SH-SY5Y (cell line): ENCODE results near the gene ADAM12.

ENCODE experiments used
- GATA2 ChIP-seq: IDR thresholded peaks from 2 replicates; pipeline ENCODE4 v1.6.1; 2011; ENCODE audit warnings: mild to moderate bottlenecking, low read depth, low read length
- GATA3 ChIP-seq: IDR thresholded peaks from 2 replicates; pipeline ENCODE4 v1.6.1; 2011; ENCODE audit warnings: low read depth, mild to moderate bottlenecking, low read length, moderate library complexity

GRCh38 chr10:126131341-126131740 lies 256.9 kb downstream of the ADAM12 start:
- TF ChIP-seq GATA2 (no peak), GATA3 (no peak)
